ENCODE data around the gene MAP4K5. TPM values are rescaled to one million over a fixed set of nuclear protein-coding genes. Genes with fewer than 3 reads are reported as not detected.

Gene MAP4K5
- total RNA-seq, 1 experiment from 2014 or later: 42.7 TPM

DNA sequence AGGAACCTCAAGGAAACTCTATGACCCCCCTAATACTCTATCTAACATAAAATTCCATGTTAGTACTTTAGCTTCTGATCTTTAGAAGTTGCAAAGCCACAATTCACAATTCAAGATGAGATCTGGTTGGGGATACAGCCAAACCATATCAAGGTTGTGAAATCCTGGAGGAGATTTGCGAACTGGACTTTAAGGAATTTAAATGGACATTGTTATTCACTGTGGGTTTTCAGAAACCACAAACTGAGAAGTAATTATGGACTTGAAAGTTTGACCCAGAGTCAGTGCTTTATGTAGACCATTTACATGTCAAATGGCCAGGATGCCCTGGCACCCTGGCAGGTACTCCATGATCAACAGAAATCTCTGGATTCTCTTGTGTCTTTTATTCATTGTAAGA is 121.4 kb downstream of the MAP4K5 start:
- H3K9me3 Mint-ChIP-seq: peaks cover 0 to 30% of the 10 kb centered on the region in 2 experiments; a peak in 4 of 5 replicates
- Histone ChIP-seq H2BK15ac (ENCODE audit: low read depth, low read length) (no peak overlapping the region), H2AFZ (ENCODE audit: low read length) (no peak overlapping the region), H3K56ac (ENCODE audit: insufficient read length, low read depth, low read length) (no peak overlapping the region), H4K91ac (ENCODE audit: insufficient read length, low read depth, low read length) (no peak overlapping the region), H3K27me3 (ENCODE audit: insufficient read depth, low read length) (no peaks in the 10 kb centered on the region), H4K8ac (replicated peaks; ENCODE audit: insufficient read length, low read depth, low read length) (no peak overlapping the region), H3K27ac (ENCODE audit: insufficient read length, low read depth, low read length) (no peak overlapping the region), H3K23ac (ENCODE audit: insufficient read length, low read depth, low read length) (no peak overlapping the region), H2BK12ac (ENCODE audit: insufficient read length, low read depth, low read length) (no peak overlapping the region), H3K18ac (ENCODE audit: insufficient read length, low read depth, low read length) (no peak overlapping the region), H3T11ph (ENCODE audit: low read length) (no peak overlapping the region), H3K9ac (ENCODE audit: extremely low read depth, insufficient read length, low read length) (no peak overlapping the region), H3K4me2 (ENCODE audit: insufficient read depth, insufficient read length, low read length) (no peak overlapping the region), H4K20me1 (ENCODE audit: control insufficient read depth, insufficient read depth, insufficient read length) (no peaks in the 10 kb centered on the region), H3K79me2 (ENCODE audit: insufficient read depth, low read length) (no peaks in the 10 kb centered on the region), H2AK5ac (ENCODE audit: insufficient read length, low read length) (no peak overlapping the region), H3K79me1 (ENCODE audit: insufficient read depth, low read depth, low read length, poor library complexity, severe bottlenecking) (no peaks in the 10 kb centered on the region), H2BK120ac (ENCODE audit: low read depth, low read length, poor library complexity, severe bottlenecking) (no peak overlapping the region), H3K4me1 (ENCODE audit: insufficient read depth, low read length) (no peaks in the 10 kb centered on the region), H3K23me2 (ENCODE audit: insufficient read length, low read depth, low read length, poor library complexity, severe bottlenecking) (no peaks in the 10 kb centered on the region), H2BK5ac (ENCODE audit: insufficient read length, low read length) (no peak overlapping the region), H3K9me3 (ENCODE audit: control insufficient read depth, low read depth, low read length) (no peaks in the 10 kb centered on the region), H2BK20ac (ENCODE audit: low read depth, low read length, poor library complexity, severe bottlenecking) (no peak overlapping the region), H4K5ac (ENCODE audit: insufficient read length, low read depth, low read length) (no peak overlapping the region), H3K14ac (ENCODE audit: insufficient read depth, low read length) (no peak overlapping the region), H3K4ac (ENCODE audit: low read depth, low read length) (no peak overlapping the region)
- no peak for DNase-seq
- peaks cover 0 to 7% of the 10 kb centered on the region in 2 experiments; a peak in 2 of 4 replicates for H3K4me1 Mint-ChIP-seq
- peaks cover 14 to 36% (median 15%) of the 10 kb centered on the region in 3 experiments for H3K36me3 Mint-ChIP-seq (ENCODE audit: insufficient read depth in 1 of 3, low read depth in 3 of 3)
- H3K27ac Mint-ChIP-seq: no peak overlapping the region
- TF ChIP-seq, protein P1, sequence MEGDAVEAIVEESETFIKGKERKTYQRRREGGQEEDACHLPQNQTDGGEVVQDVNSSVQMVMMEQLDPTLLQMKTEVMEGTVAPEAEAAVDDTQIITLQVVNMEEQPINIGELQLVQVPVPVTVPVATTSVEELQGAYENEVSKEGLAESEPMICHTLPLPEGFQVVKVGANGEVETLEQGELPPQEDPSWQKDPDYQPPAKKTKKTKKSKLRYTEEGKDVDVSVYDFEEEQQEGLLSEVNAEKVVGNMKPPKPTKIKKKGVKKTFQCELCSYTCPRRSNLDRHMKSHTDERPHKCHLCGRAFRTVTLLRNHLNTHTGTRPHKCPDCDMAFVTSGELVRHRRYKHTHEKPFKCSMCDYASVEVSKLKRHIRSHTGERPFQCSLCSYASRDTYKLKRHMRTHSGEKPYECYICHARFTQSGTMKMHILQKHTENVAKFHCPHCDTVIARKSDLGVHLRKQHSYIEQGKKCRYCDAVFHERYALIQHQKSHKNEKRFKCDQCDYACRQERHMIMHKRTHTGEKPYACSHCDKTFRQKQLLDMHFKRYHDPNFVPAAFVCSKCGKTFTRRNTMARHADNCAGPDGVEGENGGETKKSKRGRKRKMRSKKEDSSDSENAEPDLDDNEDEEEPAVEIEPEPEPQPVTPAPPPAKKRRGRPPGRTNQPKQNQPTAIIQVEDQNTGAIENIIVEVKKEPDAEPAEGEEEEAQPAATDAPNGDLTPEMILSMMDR (conservative IDR thresholded peaks at IDR 0.05): no peak
- WGBS (ENCODE audit: extremely low coverage, insufficient read length, low lambda C conversion rate): no CpG with 5 or more reads among the region's 1 CpG
- no peak overlapping the region for H3K4me3 Mint-ChIP-seq
- no peaks in the 10 kb centered on the region; the same call in 1 of the 2 replicates for H3K27me3 Mint-ChIP-seq (ENCODE audit: low read depth)

All from H9 (cell line).